Stimulated activated CD8-positive, alpha-beta memory T cell treated with anti-CD3 and anti-CD28 coated beads, Interleukin-7, amount 100 ng/mL, for 1 hour (primary cell): ENCODE measurements around the gene AGA.

Source experiments
- DNase-seq, 2 donors: peaks; one replicate each; pipeline ENCODE4 v3.0.0-alpha.2; 2020; ENCODE audit warnings: low read depth in 2 of 2

The AGA gene

DNA sequence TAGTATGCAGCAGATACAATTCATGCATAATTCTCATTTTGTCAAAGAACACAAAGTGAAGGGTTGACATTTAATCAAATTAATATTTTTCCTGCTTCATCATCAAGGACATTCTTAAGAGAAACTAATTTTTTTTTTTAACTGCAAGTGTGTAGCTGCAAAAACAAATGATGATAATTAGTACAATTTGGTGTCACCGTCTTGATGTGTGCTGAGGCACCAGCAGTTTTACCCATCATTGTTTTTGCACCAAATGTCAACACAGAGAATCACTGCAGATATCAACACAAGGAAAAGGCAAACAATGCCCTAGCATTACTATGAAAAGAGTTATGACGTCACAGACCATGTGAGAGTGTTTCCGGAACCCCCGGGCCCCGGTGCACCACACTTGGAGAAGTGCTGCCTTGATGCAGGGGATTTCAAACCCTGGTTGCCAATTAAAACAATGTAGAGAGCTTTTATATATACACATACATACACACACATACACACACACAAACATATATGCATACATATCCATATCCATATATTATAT is 55.9 kb downstream of the AGA start:
- no peak for DNase-seq

DNA sequence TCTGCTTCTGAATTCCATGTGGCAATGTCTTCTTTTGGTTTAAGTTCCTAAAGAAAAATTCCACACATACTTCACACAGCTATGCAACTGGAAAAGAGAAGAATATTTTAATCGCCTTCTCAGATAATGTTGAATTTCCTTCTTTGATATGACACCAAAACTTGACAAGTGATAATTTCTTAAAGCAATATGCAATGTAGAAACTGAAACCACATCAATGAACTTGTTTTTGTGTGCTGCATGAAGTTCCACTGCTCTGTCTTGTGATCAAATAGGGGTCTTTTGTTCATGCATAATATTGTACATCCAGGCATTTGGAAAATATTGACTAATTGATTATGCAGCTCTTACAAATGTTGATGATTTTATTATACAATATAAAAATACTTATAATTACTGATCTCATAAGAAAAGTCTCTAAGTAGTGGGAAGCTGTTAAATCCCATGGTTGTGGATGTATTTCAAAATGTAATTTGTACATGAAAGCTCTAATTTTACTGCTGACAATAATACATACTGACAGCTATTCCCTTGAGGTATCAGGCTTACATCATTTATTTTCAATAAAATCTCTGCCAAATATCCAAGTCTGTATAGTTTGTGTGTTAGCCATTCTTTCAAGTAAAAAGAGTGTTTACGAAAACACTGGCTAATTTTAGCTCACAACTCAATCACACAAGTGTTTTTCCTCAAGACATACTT is 56.5 kb downstream of the AGA start:
- DNase-seq: no peak

GRCh38 chr4:177384856-177385397 is 57.3 kb downstream of the AGA start:
- DNase-seq: no peak

- no peak for DNase-seq
Observed at GRCh38 chr4:177381762-177382310, 60.4 kb downstream of the AGA start.
